AG04449 (cell line): Measurements from ENCODE around the gene SLC25A41.

Experiments used
- CTCF ChIA-PET: fragments of 350-600 bp; formaldehyde crosslinking; extraction: SDS; loops from one replicate; lab custom pipeline; 2021; ENCODE audit warnings: antibody characterized with exemption; lab: Yijun Ruan, JAX
- POLR2A ChIA-PET: fragments of 400-600, 350-600 bp; formaldehyde crosslinking; extraction: SDS; loops from one replicate; lab custom pipeline; 2020; ENCODE audit warnings: antibody characterized with exemption, inconsistent platforms; lab: Yijun Ruan, JAX
- DNase-seq: peaks from one replicate; pipeline ENCODE4 v3.0.0-alpha.2; 2010; ENCODE audit warnings: low read depth, low spot score
- H3K4me3 ChIP-seq: 2 replicates; pipeline ENCODE4 v1.5.1; 2011; ENCODE audit warnings: low read depth, mild to moderate bottlenecking, control low read depth, low read length
- TF ChIP-seq, protein P1 (sequence below): IDR thresholded peaks from one replicate; pipeline ENCODE4 v1.5.1; 2011; ENCODE audit warnings: mild to moderate bottlenecking, moderate library complexity, low read length, control low read depth, inconsistent platforms; ENCODE audit not compliant: insufficient read depth; ENCODE audit errors: missing control alignments

The SLC25A41 gene

DNA sequence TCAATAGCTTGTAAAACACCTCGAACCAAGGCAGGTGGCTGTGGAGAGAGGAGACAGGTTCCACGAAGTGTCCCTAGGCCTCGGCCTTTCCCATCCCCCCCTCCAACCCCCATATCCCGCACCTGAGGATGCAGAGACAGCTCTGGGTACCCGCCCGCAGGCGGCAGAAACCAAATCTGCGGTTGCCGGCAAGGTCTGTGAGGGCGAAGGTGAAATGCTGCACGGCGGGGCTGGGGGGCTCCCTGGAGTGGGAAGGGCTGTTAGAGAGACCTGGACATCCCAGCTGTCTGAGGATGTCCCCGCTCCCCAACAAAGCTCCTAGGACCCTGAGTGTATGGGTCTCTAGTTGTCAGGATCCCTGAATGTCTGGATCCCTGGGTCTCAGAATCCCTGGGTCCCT is 45.3 kb upstream of the SLC25A41 start:
- TF ChIP-seq, protein P1, sequence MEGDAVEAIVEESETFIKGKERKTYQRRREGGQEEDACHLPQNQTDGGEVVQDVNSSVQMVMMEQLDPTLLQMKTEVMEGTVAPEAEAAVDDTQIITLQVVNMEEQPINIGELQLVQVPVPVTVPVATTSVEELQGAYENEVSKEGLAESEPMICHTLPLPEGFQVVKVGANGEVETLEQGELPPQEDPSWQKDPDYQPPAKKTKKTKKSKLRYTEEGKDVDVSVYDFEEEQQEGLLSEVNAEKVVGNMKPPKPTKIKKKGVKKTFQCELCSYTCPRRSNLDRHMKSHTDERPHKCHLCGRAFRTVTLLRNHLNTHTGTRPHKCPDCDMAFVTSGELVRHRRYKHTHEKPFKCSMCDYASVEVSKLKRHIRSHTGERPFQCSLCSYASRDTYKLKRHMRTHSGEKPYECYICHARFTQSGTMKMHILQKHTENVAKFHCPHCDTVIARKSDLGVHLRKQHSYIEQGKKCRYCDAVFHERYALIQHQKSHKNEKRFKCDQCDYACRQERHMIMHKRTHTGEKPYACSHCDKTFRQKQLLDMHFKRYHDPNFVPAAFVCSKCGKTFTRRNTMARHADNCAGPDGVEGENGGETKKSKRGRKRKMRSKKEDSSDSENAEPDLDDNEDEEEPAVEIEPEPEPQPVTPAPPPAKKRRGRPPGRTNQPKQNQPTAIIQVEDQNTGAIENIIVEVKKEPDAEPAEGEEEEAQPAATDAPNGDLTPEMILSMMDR, result no peak
- POLR2A ChIA-PET, result interaction anchor here (0.6 kb wide), 1 partner anchor 101 kb away, joined by 3 read pairs; no protein-coding TSS in a partner anchor
- CTCF ChIA-PET, result no interaction called here
- no peak for DNase-seq
- no peak overlapping the region for H3K4me3 ChIP-seq

DNA sequence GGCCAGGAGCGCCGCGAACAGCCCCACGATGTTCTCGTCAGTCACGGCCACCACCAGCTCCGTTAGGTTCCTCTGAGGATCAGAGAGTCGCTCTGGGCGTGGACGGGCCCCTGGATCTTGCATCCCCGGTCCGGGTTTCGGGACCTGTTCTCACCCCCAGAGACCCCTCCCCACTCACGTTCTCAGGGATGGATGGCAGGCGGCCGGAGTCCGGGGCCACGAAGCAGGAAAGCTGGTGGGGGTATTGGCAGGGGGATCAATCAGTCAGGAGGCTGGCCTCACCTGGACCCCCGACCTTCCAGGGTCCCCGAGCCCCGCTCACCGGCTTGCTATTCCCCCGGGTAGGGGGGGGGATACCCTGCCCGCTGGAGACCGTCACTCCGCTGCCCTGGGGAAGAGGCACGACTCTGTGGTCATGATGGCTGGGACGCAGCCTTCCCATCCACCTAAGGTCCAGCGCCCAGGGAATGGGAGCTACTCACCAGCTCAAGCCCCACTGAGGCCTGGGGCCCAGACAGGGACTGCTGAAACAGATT is 43.4 kb upstream of the SLC25A41 start:
- ChIA-PET POLR2A (no interaction called here), CTCF (interaction anchor here (0.8 to 1.0 kb wide), 2 partner anchors 12 to 260 kb away, joined by 3 read pairs; no protein-coding TSS in a partner anchor)
- TF ChIP-seq, protein P1, result no peak
- no peak overlapping the region for H3K4me3 ChIP-seq
- DNase-seq, result no peak

DNA sequence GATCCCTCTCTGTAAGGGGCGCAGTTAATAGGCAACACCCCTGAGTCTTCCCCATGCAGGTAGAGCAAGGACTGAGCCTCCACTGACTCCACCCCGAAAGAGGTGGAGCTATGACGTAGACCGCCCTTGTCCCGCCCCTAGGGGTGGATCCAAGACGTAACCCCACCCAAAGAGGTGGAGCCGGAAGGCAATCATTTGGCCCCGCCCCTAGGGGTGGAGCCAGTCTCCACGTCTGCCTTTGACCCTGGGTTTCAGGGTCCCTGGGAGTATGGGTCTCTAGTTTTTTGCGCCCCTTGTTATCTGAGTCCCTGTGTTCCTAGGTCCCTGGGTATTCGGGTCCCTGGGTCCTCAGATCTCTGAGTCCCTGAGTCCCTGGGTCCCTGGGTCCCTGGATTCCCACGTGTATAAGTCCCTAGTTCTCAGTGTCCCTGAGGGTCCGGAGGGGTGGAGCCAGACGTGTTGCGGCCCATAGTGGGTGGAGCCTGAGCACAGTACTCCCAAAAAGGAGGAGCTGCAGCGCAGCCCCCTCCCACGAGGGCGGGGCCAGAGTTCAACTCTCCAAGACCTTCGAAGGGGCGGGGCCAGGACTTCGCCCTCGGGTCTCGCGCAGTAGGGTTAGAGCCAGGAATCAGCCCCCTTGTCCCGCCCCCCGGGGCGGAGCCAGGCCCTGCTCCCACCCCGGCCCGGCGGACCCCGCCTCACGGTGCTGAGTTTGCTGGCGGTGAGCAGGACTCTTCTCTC is 42.8 kb upstream of the SLC25A41 start:
- no peak overlapping the region; the same call in 1 of the 2 replicates for H3K4me3 ChIP-seq
- ChIA-PET CTCF (interaction anchor here (0.7 to 1.3 kb wide), 4 partner anchors 11 to 260 kb away, joined by 3 to 4 read pairs (median 3); no protein-coding TSS in a partner anchor), POLR2A (no interaction called here)
- no peak for DNase-seq
- TF ChIP-seq, protein P1, result no peak

DNA sequence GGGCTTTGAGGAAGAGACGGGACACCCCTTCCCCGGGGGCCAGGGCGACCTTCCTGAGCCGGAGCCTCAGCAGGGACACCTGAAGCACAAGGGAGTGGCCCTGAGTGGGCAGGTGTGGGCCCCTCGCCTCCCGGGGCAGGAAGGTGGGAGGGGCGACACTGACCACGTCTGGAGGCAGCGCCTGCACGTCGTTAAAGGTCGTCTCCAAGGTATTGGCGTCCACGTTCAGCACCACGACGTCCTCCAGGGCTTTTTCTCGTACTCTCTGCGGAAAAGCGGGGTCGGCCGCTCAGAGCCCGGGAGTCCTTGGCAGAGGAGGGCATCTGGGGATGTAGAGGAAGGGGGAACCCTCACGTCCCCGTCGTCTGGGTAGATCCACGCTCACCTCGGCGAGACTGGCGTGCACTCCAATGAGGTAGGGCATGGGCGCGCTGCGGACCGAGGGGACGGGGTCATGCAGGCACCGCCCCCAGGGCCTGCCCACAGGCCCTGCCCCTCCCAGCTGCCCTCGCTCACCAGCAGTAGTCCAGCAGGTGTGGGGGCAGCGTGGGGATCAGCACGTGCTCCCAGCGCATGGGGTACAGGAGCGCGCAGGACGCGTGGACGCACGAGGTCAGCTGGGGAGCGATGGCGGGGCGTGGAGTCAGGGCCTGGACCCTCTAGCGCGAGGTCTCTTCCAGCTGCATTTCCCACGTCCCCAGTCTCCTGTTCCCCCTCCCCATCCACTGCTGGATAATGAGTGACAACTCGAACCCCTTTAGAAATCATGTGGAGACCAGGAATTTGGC is 42.0 kb upstream of the SLC25A41 start:
- POLR2A ChIA-PET, result no interaction called here
- TF ChIP-seq, protein P1, result no peak
- H3K4me3 ChIP-seq, result no peak overlapping the region
- CTCF ChIA-PET, result interaction anchor here (0.7 to 1.3 kb wide), 4 partner anchors 13 to 261 kb away, joined by 3 to 4 read pairs (median 3); no protein-coding TSS in a partner anchor
- DNase-seq, result no peak

DNA sequence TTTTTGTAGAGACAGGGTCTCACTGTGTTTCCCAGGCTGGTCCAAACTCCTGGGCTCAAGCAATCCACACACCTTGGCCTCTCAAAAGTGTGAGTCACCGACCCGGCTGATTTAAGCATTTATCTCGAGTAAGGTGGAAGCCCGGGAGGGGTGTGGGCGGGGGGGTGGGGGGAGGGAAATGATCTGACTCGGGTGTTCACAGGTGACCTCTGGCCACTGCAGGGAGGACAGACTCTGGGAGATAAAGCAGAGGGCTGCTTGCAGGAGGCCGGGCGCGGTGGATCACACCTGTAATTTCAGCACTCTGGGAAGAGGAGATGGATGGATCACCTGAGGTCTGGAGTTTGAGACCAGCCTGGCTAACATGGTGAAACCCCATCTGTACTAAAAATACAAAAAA is 40.1 kb upstream of the SLC25A41 start:
- ChIA-PET POLR2A (no interaction called here), CTCF (no interaction called here)
- DNase-seq, result no peak
- H3K4me3 ChIP-seq, result no peak overlapping the region
- TF ChIP-seq, protein P1, result no peak
